Left lung (tissue), 8 donors: Measurements from ENCODE around the gene SCPEP1. TPM values are rescaled to one million over a fixed set of nuclear protein-coding genes. Genes with fewer than 3 reads are reported as not detected.

Experiments
- polyA plus RNA-seq, 6 donors: library from polyadenylated mRNA; unstranded; fragments of 120-200 nt; gene quantifications; one replicate each; pipeline ENCODE4 v1.2.1, GENCODE V29; 2013; ENCODE audit not compliant: insufficient read length in 6 of 6
- total RNA-seq, 2 donors: library from RNA; stranded (reverse); fragmentation: NEBNext Ultra II Directional; extraction: Animal tissue kit (Norgen Biotek cat#: 25700); gene quantifications; one replicate each; pipeline ENCODE4 v1.2.1, GENCODE V29; 2021
- donor health status: DM: no; HTN: yes; CAD: no.
- donor health status: DM: no; HTN: no; CAD: no.

SCPEP1 gene
- total and polyA plus RNA-seq, 8 donors: 52.1 to 120 (median 61.4) TPM

Other genes with a start within 250 kb of the SCPEP1 start
- 1 to 10 TPM; 1.6 to 3.1 TPM for gene C17orf67, start 144.2 kb upstream of the SCPEP1 start, total RNA-seq
- gene C17orf67, start 144.2 kb upstream of the SCPEP1 start, polyA plus RNA-seq: 1 to 10 TPM; 2.3 to 5.0 (median 3.9) TPM
- gene DGKE, start 144.0 kb upstream of the SCPEP1 start, total RNA-seq: 10 to 100 TPM in 1 of 2 donors, 1 to 10 TPM in 1; 7.3 to 10.5 TPM
- gene DGKE, start 144.0 kb upstream of the SCPEP1 start, polyA plus RNA-seq: 10 to 100 TPM in 5 of 6 donors, 1 to 10 TPM in 1; 9.2 to 14.7 (median 13.3) TPM
- 100 to 1,000 TPM in 1 of 2 donors, 10 to 100 TPM in 1; 71.4 to 127 TPM for gene TRIM25, start 64.1 kb upstream of the SCPEP1 start, total RNA-seq
- 10 to 100 TPM; 42.3 to 55.3 (median 43.9) TPM for gene TRIM25, start 64.1 kb upstream of the SCPEP1 start, polyA plus RNA-seq
- gene COIL, start 17.1 kb upstream of the SCPEP1 start, total RNA-seq: 10 to 100 TPM; 10.9 to 12.3 TPM
- 10 to 100 TPM; 26.6 to 33.8 (median 30.7) TPM for gene COIL, start 17.1 kb upstream of the SCPEP1 start, polyA plus RNA-seq
- gene AKAP1, start 107.1 kb downstream of the SCPEP1 start, total RNA-seq: 10 to 100 TPM; 43.6 to 47.6 TPM
- 10 to 100 TPM; 39.5 to 51.6 (median 48.2) TPM for gene AKAP1, start 107.1 kb downstream of the SCPEP1 start, polyA plus RNA-seq